ENCODE results near the gene ZNRD2. TPM values are rescaled to one million over a fixed set of nuclear protein-coding genes. Genes with fewer than 3 reads are reported as not detected.
A peak's percentile ranks its signal among the peaks of the same experiment; 100 is the strongest.

The ZNRD2 gene
- total RNA-seq, 1 donor from 2014 or later: 26.6 TPM

- no peak for DNase-seq
These were observed 40.1 kb downstream of the ZNRD2 start for GRCh38 chr11:65610404-65610803.

- no peak for DNase-seq
These were observed 40.9 kb downstream of the ZNRD2 start for GRCh38 chr11:65611028-65611757.

- no peak for DNase-seq
These were observed 41.7 kb downstream of the ZNRD2 start for GRCh38 chr11:65611758-65612603.

GRCh38 chr11:65612691-65613090 lies 42.4 kb downstream of the ZNRD2 start:
- DNase-seq: no peak

GRCh38 chr11:65613091-65613928 lies 43.0 kb downstream of the ZNRD2 start:
- DNase-seq: no peak

- peak; percentile 100 for DNase-seq
These were observed 45.1 kb downstream of the ZNRD2 start, which contains the start of gene PCNX3 for GRCh38 chr11:65615229-65615949. TSS of gene PCNX3 (plus strand) at chr11:65615776. CDS start at chr11:65616312, 536 bp downstream.

GRCh38 chr11:65615950-65616574 lies 45.8 kb downstream of the ZNRD2 start:
- peak; percentile 35 for DNase-seq

- DNase-seq: no peak
These were observed 46.3 kb downstream of the ZNRD2 start for GRCh38 chr11:65616575-65617001.

GRCh38 chr11:65617136-65617850 lies 47.0 kb downstream of the ZNRD2 start:
- DNase-seq: no peak

GRCh38 chr11:65617990-65618751 lies 47.9 kb downstream of the ZNRD2 start:
- DNase-seq: no peak

- DNase-seq: no peak
These were observed 48.5 kb downstream of the ZNRD2 start for GRCh38 chr11:65618763-65619162.

GRCh38 chr11:65619281-65619928 lies 49.1 kb downstream of the ZNRD2 start:
- DNase-seq: no peak

- DNase-seq: no peak
These were observed 50.4 kb downstream of the ZNRD2 start for GRCh38 chr11:65620666-65621065.

- DNase-seq: no peak
These were observed 51.2 kb downstream of the ZNRD2 start for GRCh38 chr11:65621460-65621859.

Small RNAs within 50 kb of the gene (small RNA-seq; reads per million reads assigned to genes)
- gene AP001362.1 (ENCODE audit: low replicate concordance): not detected

Other genes with a start within 250 kb of the ZNRD2 start
- gene DPF2, start 236.6 kb upstream of the ZNRD2 start, total RNA-seq: 41.4 TPM
- gene TIGD3, start 215.7 kb upstream of the ZNRD2 start, total RNA-seq: not detected
- 4.8 TPM for gene SLC25A45, start 187.8 kb upstream of the ZNRD2 start, total RNA-seq
- gene FRMD8, start 183.8 kb upstream of the ZNRD2 start, total RNA-seq: 63.4 TPM
- 196 TPM for gene NEAT1, start 147.7 kb upstream of the ZNRD2 start, total RNA-seq
- gene MALAT1, start 71.4 kb upstream of the ZNRD2 start, total RNA-seq: 27,133 TPM
- gene SCYL1, start 45.4 kb upstream of the ZNRD2 start, total RNA-seq: 33.8 TPM
- gene LTBP3, start 12.1 kb upstream of the ZNRD2 start, total RNA-seq: 116 TPM
- 30.4 TPM for gene FAM89B, start 2.1 kb downstream of the ZNRD2 start, total RNA-seq
- gene EHBP1L1, start 5.6 kb downstream of the ZNRD2 start, total RNA-seq: 284 TPM
- 4.2 TPM for gene KCNK7, start 25.3 kb downstream of the ZNRD2 start, total RNA-seq
- gene MAP3K11, start 43.7 kb downstream of the ZNRD2 start, total RNA-seq: 46.9 TPM
- gene PCNX3, start 45.3 kb downstream of the ZNRD2 start, total RNA-seq: 15.8 TPM
- 23.5 TPM for gene SIPA1, start 67.6 kb downstream of the ZNRD2 start, total RNA-seq
- 18.8 TPM for gene RELA, start 92.4 kb downstream of the ZNRD2 start, total RNA-seq
- 39.5 TPM for gene KAT5, start 141.8 kb downstream of the ZNRD2 start, total RNA-seq
- gene RNASEH2C, start 150.3 kb downstream of the ZNRD2 start, total RNA-seq: 20.2 TPM
- 4.6 TPM for gene AP5B1, start 210.5 kb downstream of the ZNRD2 start, total RNA-seq
- gene OVOL1, start 216.6 kb downstream of the ZNRD2 start, total RNA-seq: 2.1 TPM

Data from tongue (tissue), 3 donors.